GM13976 (cell line): ENCODE results near the gene BARX2.

Experiments
- DNase-seq: peaks from one replicate; pipeline ENCODE4 v3.0.0; 2012; ENCODE audit warnings: low spot score
- CTCF ChIP-seq: IDR thresholded peaks from 2 replicates; pipeline ENCODE4 v1.5.1; 2012; ENCODE audit warnings: borderline replicate concordance, mild to moderate bottlenecking; ENCODE audit not compliant: insufficient read depth; ENCODE audit errors: extremely low read depth, missing control alignments, control extremely low read depth
- in situ Hi-C: fragments of 300-500 bp; cut with MboI; formaldehyde crosslinking; loops from one replicate; pipeline ENCODE4 v1.12.0; 2022; ENCODE audit warnings: low sequenced_read_pairs, mixed read lengths, inconsistent platforms; ENCODE audit not compliant: unreplicated experiment

BARX2 gene

GRCh38 chr11:129446572-129446971, 70.9 kb downstream of the BARX2 start:
- in situ Hi-C loops, result no loop called here
- DNase-seq, result no peak
- TF ChIP-seq CTCF, result no peak

GRCh38 chr11:129447654-129448239, 72.1 kb downstream of the BARX2 start:
- TF ChIP-seq CTCF, result no peak
- in situ Hi-C loops, result no loop called here

GRCh38 chr11:129451524-129451923, 75.9 kb downstream of the BARX2 start:
- in situ Hi-C loops, result no loop called here
- TF ChIP-seq CTCF, result no peak
- DNase-seq, result no peak

More at GRCh38 chr11:129447654-129448239, 72.1 kb downstream of the BARX2 start:
- DNase-seq, result no peak

GRCh38 chr11:129453293-129453721, 77.7 kb downstream of the BARX2 start:
- DNase-seq, result no peak
- TF ChIP-seq CTCF, result no peak
- in situ Hi-C loops, result no loop called here

GRCh38 chr11:129455101-129455500, 79.5 kb downstream of the BARX2 start:
- in situ Hi-C loops, result no loop called here

GRCh38 chr11:129455756-129456655, 80.4 kb downstream of the BARX2 start:
- TF ChIP-seq CTCF, result no peak
- no peak for DNase-seq
- in situ Hi-C loops, result no loop called here

More at GRCh38 chr11:129455101-129455500, 79.5 kb downstream of the BARX2 start:
- TF ChIP-seq CTCF, result no peak
- DNase-seq, result no peak
